NK-92 (cell line): ENCODE results near the gene FSTL3.
"Not testable (repeated sequence)": the region's sequence is repeated elsewhere in the genome, so short reads cannot be mapped to it uniquely, and the experiment has no call there.

Source experiments
- DNase-seq: peaks from one replicate; lab custom pipeline; 2025; ENCODE audit not compliant: unreplicated experiment; lab: John Stamatoyannopoulos, UW

The FSTL3 gene

GRCh38 chr19:660793-661426 is 15.3 kb upstream of the FSTL3 start:
- no peak for DNase-seq

- DNase-seq, result no peak
Measured at GRCh38 chr19:661427-662196, 14.6 kb upstream of the FSTL3 start.

- DNase-seq, result no peak
Measured at GRCh38 chr19:662207-662961, 13.8 kb upstream of the FSTL3 start.

GRCh38 chr19:662962-663681 is 13.1 kb upstream of the FSTL3 start, which contains the start of gene RNF126:
TSS of gene RNF126 (minus strand) at chr19:663214. CDS start at chr19:663121, 93 bp downstream.
- DNase-seq, result peak; percentile 54

- no peak for DNase-seq
Measured at GRCh38 chr19:663682-664117, 12.5 kb upstream of the FSTL3 start.

- DNase-seq, result no peak
Measured at GRCh38 chr19:664913-665443, 11.2 kb upstream of the FSTL3 start.

- DNase-seq, result not testable (repeated sequence)
Measured at GRCh38 chr19:666985-667573, 9.1 kb upstream of the FSTL3 start.

GRCh38 chr19:668675-669434 is 7.3 kb upstream of the FSTL3 start:
- DNase-seq, result not testable (repeated sequence)

- no peak for DNase-seq
Measured at GRCh38 chr19:670609-671075, 5.5 kb upstream of the FSTL3 start.

GRCh38 chr19:674282-675151 is 1.7 kb upstream of the FSTL3 start:
- DNase-seq, result no peak

- DNase-seq, result no peak
Measured at GRCh38 chr19:676007-676338, 219 bp upstream of the FSTL3 start.

GRCh38 chr19:677201-677600 is 1.0 kb downstream of the FSTL3 start:
- DNase-seq, result no peak

GRCh38 chr19:677601-678436 is 1.6 kb downstream of the FSTL3 start:
- DNase-seq, result no peak

GRCh38 chr19:678791-679388 is 2.7 kb downstream of the FSTL3 start:
- no peak for DNase-seq

GRCh38 chr19:679418-680286 is 3.5 kb downstream of the FSTL3 start:
- no peak for DNase-seq

GRCh38 chr19:680287-681028 is 4.3 kb downstream of the FSTL3 start:
- DNase-seq, result peak; percentile 95
